Activated CD8-positive, alpha-beta T cell treated with anti-CD3 and anti-CD28 coated beads for 36 hours (primary cell): ENCODE results near the gene RYR2. TPM values are rescaled to one million over a fixed set of nuclear protein-coding genes. Genes with fewer than 3 reads are reported as not detected.

Source experiments
- ATAC-seq: fragments of 200-7000 bp; cut with Tn5 transposase; one replicate; pipeline ENCODE4 v1.10.0; 2021; ENCODE audit warnings: mild to moderate bottlenecking, moderate library complexity
- CTCF ChIA-PET: fragments of 350-600 bp; sonication (Branson Sonifier 250); formaldehyde crosslinking; loops from one replicate; lab custom pipeline; 2021; ENCODE audit warnings: antibody characterized with exemption; lab: Charles Lee
- POLR2A ChIA-PET: fragments of 350-600 bp; sonication (Branson Sonifier 250); formaldehyde crosslinking; loops from one replicate; lab custom pipeline; 2021; ENCODE audit warnings: antibody characterized with exemption; lab: Charles Lee
- DNase-seq: peaks from one replicate; pipeline ENCODE4 v3.0.0-alpha.2; 2020
- H3K27ac Mint-ChIP-seq: one replicate; pipeline ENCODE4 v1.8.0; 2021; ENCODE audit warnings: mild to moderate bottlenecking, mixed read lengths
- H3K27me3 Mint-ChIP-seq: one replicate; pipeline ENCODE4 v1.8.0; 2021; ENCODE audit warnings: mixed read lengths
- H3K36me3 Mint-ChIP-seq: one replicate; pipeline ENCODE4 v1.8.0; 2021; ENCODE audit warnings: low read depth, mixed read lengths
- H3K4me1 Mint-ChIP-seq: one replicate; pipeline ENCODE4 v1.8.0; 2021; ENCODE audit warnings: low read depth, mixed read lengths
- H3K4me3 Mint-ChIP-seq: one replicate; pipeline ENCODE4 v1.8.0; 2021; ENCODE audit warnings: mild to moderate bottlenecking, moderate library complexity, mixed read lengths
- H3K9me3 Mint-ChIP-seq: one replicate; pipeline ENCODE4 v1.8.0; 2021; ENCODE audit warnings: mixed read lengths
- intact Hi-C: fragments of 100-400 bp; cut with micrococcal nuclease; formaldehyde crosslinking; loops from one replicate; pipeline ENCODE4 v1.10.0; 2022
- total RNA-seq, 2 experiments: library from RNA; stranded (reverse); gene quantifications; one replicate each; pipeline ENCODE4 v1.2.3, GENCODE V29; 2021
- TF ChIP-seq, protein P1 (sequence below): fragments of 200-600 bp; IDR thresholded peaks from one replicate; pipeline ENCODE4 v1.8.0; 2022; ENCODE audit warnings: antibody characterized with exemption, mild to moderate bottlenecking

RYR2 gene
- total RNA-seq, 2 experiments from 2014 or later: 0.02 TPM

- intact Hi-C loops: no loop called here
- no peak for ATAC-seq
- Mint-ChIP-seq H3K27me3 (peaks cover 13% of the 10 kb centered on the region), H3K9me3 (no peaks in the 10 kb centered on the region), H3K36me3 (no peaks in the 10 kb centered on the region), H3K4me3 (no peak overlapping the region), H3K4me1 (peaks cover 5% of the 10 kb centered on the region), H3K27ac (no peak overlapping the region)
- CTCF ChIA-PET: no interaction called here
- TF ChIP-seq, protein P1, sequence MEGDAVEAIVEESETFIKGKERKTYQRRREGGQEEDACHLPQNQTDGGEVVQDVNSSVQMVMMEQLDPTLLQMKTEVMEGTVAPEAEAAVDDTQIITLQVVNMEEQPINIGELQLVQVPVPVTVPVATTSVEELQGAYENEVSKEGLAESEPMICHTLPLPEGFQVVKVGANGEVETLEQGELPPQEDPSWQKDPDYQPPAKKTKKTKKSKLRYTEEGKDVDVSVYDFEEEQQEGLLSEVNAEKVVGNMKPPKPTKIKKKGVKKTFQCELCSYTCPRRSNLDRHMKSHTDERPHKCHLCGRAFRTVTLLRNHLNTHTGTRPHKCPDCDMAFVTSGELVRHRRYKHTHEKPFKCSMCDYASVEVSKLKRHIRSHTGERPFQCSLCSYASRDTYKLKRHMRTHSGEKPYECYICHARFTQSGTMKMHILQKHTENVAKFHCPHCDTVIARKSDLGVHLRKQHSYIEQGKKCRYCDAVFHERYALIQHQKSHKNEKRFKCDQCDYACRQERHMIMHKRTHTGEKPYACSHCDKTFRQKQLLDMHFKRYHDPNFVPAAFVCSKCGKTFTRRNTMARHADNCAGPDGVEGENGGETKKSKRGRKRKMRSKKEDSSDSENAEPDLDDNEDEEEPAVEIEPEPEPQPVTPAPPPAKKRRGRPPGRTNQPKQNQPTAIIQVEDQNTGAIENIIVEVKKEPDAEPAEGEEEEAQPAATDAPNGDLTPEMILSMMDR: no peak
- POLR2A ChIA-PET: no interaction called here
- DNase-seq: no peak
Measured at GRCh38 chr1:237509748-237510147, 467.8 kb downstream of the RYR2 start.

- Mint-ChIP-seq H3K36me3 (no peaks in the 10 kb centered on the region), H3K9me3 (peaks cover 9% of the 10 kb centered on the region), H3K27me3 (peaks cover 4% of the 10 kb centered on the region), H3K27ac (no peak overlapping the region), H3K4me1 (no peaks in the 10 kb centered on the region), H3K4me3 (no peak overlapping the region)
- TF ChIP-seq, protein P1: no peak
- DNase-seq (no peak), ATAC-seq (no peak)
- CTCF ChIA-PET: no interaction called here
- intact Hi-C loops: no loop called here
- POLR2A ChIA-PET: no interaction called here
Measured at GRCh38 chr1:237525102-237525501, 483.1 kb downstream of the RYR2 start.

GRCh38 chr1:237527761-237528160 lies 485.8 kb downstream of the RYR2 start:
- H3K27ac Mint-ChIP-seq: no peak overlapping the region

GRCh38 chr1:237528545-237528944 lies 486.6 kb downstream of the RYR2 start:
- TF ChIP-seq, protein P1: no peak
- ChIA-PET CTCF (no interaction called here), POLR2A (no interaction called here)
- intact Hi-C loops: no loop called here
- DNase-seq: no peak
- Mint-ChIP-seq H3K9me3 (peaks cover 7% of the 10 kb centered on the region), H3K27ac (no peak overlapping the region), H3K27me3 (no peaks in the 10 kb centered on the region), H3K4me1 (no peaks in the 10 kb centered on the region), H3K36me3 (no peaks in the 10 kb centered on the region), H3K4me3 (no peak overlapping the region)
- ATAC-seq: no peak

More at GRCh38 chr1:237527761-237528160, 485.8 kb downstream of the RYR2 start:
- DNase-seq: no peak
- no peaks in the 10 kb centered on the region for H3K36me3 Mint-ChIP-seq
- H3K9me3 Mint-ChIP-seq: peaks cover 7% of the 10 kb centered on the region
- intact Hi-C loops: no loop called here
- ChIA-PET POLR2A (no interaction called here), CTCF (no interaction called here)
- ATAC-seq: no peak
- H3K27me3 Mint-ChIP-seq: no peaks in the 10 kb centered on the region
- no peak overlapping the region for H3K4me3 Mint-ChIP-seq
- TF ChIP-seq, protein P1: no peak
- H3K4me1 Mint-ChIP-seq: no peaks in the 10 kb centered on the region

GRCh38 chr1:237539055-237539454 lies 497.1 kb downstream of the RYR2 start:
- no peak overlapping the region for H3K27ac Mint-ChIP-seq
- no peak for ATAC-seq
- intact Hi-C loops: no loop called here
- ChIA-PET CTCF (no interaction called here), POLR2A (no interaction called here)
- TF ChIP-seq, protein P1: no peak
- H3K4me3 Mint-ChIP-seq: no peak overlapping the region
- H3K36me3 Mint-ChIP-seq: no peaks in the 10 kb centered on the region
- no peaks in the 10 kb centered on the region for H3K27me3 Mint-ChIP-seq
- H3K4me1 Mint-ChIP-seq: no peaks in the 10 kb centered on the region
- no peak for DNase-seq
- no peaks in the 10 kb centered on the region for H3K9me3 Mint-ChIP-seq
